ENCODE data around the gene POLDIP2. TPM values are rescaled to one million over a fixed set of nuclear protein-coding genes. Genes with fewer than 3 reads are reported as not detected.

The POLDIP2 gene
- total RNA-seq, result 119 TPM

GRCh38 chr17:28357061-28357900 lies at the start of gene POLDIP2:
TSS of gene POLDIP2 (minus strand) at chr17:28357527. CDS start at chr17:28357448, 79 bp downstream.
- ATAC-seq, result peak; percentile 98

GRCh38 chr17:28406473-28406814 lies 49.1 kb upstream of the POLDIP2 start:
- ATAC-seq (no peak), DNase-seq (ENCODE audit: low spot score) (no peak)

More at GRCh38 chr17:28357061-28357900, at the start of gene POLDIP2:
- peak; percentile 97 for DNase-seq (ENCODE audit: low spot score)

- DNase-seq (ENCODE audit: low spot score) (peak; percentile 81), ATAC-seq (peak; percentile 85)
Observed at GRCh38 chr17:28405632-28406472, 48.5 kb upstream of the POLDIP2 start, which contains the start of gene SLC46A1. TSS of gene SLC46A1 (minus strand) at chr17:28406212. CDS start at chr17:28406114, 98 bp downstream.

- ATAC-seq (peak; percentile 77), DNase-seq (ENCODE audit: low spot score) (peak; percentile 95)
Observed at GRCh38 chr17:28404812-28405570, 47.7 kb upstream of the POLDIP2 start.

- ATAC-seq, result no peak
- no peak for DNase-seq (ENCODE audit: low spot score)
Observed at GRCh38 chr17:28404461-28404811, 47.1 kb upstream of the POLDIP2 start.

GRCh38 chr17:28404007-28404406 lies 46.7 kb upstream of the POLDIP2 start:
- DNase-seq (ENCODE audit: low spot score) (no peak), ATAC-seq (no peak)

- no peak for DNase-seq (ENCODE audit: low spot score)
- ATAC-seq, result no peak
Observed at GRCh38 chr17:28402844-28403243, 45.5 kb upstream of the POLDIP2 start.

GRCh38 chr17:28402224-28402630 lies 44.9 kb upstream of the POLDIP2 start:
- no peak for DNase-seq (ENCODE audit: low spot score)
- no peak for ATAC-seq

- no peak for ATAC-seq
- DNase-seq (ENCODE audit: low spot score), result no peak
Observed at GRCh38 chr17:28399808-28400207, 42.5 kb upstream of the POLDIP2 start.

GRCh38 chr17:28398280-28398981 lies 41.1 kb upstream of the POLDIP2 start:
- DNase-seq (ENCODE audit: low spot score), result peak; percentile 81
- ATAC-seq, result peak; percentile 81

- ATAC-seq (peak; percentile 67), DNase-seq (ENCODE audit: low spot score) (peak; percentile 51)
Observed at GRCh38 chr17:28397687-28398279, 40.5 kb upstream of the POLDIP2 start.

GRCh38 chr17:28397275-28397674 lies 39.9 kb upstream of the POLDIP2 start:
- DNase-seq (ENCODE audit: low spot score) (no peak), ATAC-seq (no peak)

GRCh38 chr17:28396635-28397239 lies 39.4 kb upstream of the POLDIP2 start:
- ATAC-seq, result no peak
- no peak for DNase-seq (ENCODE audit: low spot score)

GRCh38 chr17:28395968-28396367 lies 38.6 kb upstream of the POLDIP2 start:
- ATAC-seq (no peak), DNase-seq (ENCODE audit: low spot score) (no peak)

GRCh38 chr17:28395426-28395825 lies 38.1 kb upstream of the POLDIP2 start:
- DNase-seq (ENCODE audit: low spot score), result no peak
- no peak for ATAC-seq

- ATAC-seq (no peak), DNase-seq (ENCODE audit: low spot score) (no peak)
Observed at GRCh38 chr17:28394337-28395116, 37.2 kb upstream of the POLDIP2 start.

GRCh38 chr17:28392491-28392890 lies 35.2 kb upstream of the POLDIP2 start:
- ATAC-seq, result no peak

GRCh38 chr17:28391401-28391800 lies 34.1 kb upstream of the POLDIP2 start:
- DNase-seq (ENCODE audit: low spot score) (no peak), ATAC-seq (no peak)

More at GRCh38 chr17:28392491-28392890, 35.2 kb upstream of the POLDIP2 start:
- DNase-seq (ENCODE audit: low spot score), result no peak

- ATAC-seq (no peak), DNase-seq (ENCODE audit: low spot score) (no peak)
Observed at GRCh38 chr17:28390984-28391383, 33.7 kb upstream of the POLDIP2 start.
